HG02588 (cell line): Measurements from ENCODE around the gene UNC45B.
"Not testable (repeated sequence)": the region's sequence is repeated elsewhere in the genome, so short reads cannot be mapped to it uniquely, and the experiment has no call there.

Experiments
- ATAC-seq: cut with Tn5 transposase; IDR thresholded peaks from one replicate; pipeline ENCODE4 v1.9.1; 2021; ENCODE audit warnings: mild to moderate bottlenecking, moderate library complexity; ENCODE audit not compliant: unreplicated experiment

UNC45B gene

GRCh38 chr17:35138218-35138617 lies 9.4 kb upstream of the UNC45B start:
- ATAC-seq: no peak

DNA sequence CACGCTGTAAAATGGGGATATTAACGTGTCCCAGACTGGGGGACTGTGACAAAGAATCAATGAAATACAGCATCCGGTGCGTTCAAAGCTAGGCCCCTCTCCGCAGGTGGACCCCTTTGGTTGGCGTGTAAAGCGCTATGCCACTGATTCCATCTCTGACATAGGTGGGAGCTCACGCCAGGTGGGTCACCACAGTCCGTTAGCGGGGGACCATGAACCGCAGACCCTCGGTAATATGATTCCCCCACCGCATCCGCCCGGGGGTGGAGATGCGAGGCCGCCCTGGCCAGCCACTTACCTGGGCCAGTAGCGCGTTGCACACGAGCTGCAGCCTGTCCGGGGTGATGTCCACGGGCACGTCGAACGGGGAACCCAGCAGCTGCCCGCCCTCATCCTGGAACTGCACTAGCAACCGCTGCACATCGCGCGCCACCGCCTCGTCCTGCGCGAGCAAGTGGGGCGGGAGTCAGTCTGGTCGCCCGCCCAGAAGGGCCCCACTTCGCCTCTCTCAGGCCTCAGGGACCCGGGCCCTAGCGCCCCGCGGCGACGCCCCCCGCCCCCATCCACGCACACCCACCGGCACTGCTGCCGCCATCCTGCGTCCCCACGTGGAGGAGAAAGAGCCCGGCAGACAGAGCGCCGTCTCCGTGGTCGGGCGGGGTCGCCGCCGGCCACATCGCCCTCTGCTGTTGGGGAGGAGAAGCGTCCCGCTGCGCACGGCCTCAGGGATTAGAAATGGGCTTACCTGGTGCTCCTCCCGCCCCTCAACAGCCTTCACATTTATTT lies 5.7 kb upstream of the UNC45B start, which contains the start of gene NLE1:
NLE1 (minus strand) TSS at position 623 of the 786 bp plus-strand sequence; CDS start at position 595, 28 bp downstream.
- ATAC-seq: peak; percentile 78

DNA sequence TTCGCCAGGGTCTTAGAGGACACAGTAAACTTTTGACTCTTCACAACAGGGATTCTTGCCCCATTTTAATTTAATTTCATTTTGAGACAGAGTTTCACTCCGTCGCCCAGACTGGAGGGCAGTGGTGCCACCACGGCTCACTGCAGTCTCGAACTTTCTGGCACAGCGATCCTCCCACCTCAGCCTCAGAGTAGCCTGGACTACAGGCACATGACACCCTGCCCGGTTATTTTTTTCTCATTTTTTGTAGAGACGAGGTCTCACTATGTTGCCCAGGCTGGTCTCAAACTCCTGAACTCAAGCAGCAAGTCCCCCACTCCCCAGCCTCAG lies 5.2 kb upstream of the UNC45B start:
- no peak for ATAC-seq

DNA sequence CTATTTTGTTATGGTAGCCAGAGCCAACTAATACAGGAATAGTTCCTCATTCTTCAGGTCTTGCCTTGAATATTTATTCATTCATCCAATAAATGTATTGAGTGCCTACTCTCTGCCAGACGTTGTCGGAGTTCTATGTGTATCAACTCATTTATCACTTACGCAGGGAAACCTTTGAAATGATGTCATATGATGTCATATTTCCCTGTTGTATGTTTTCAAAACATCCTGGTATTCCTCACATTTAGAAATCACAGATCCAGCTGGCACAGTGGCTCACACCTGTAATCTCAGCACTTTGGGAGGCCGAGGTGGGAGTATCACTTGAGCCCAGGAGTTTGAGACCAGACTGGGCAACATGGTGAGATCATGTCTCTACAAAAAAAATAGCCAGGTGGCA lies 2.8 kb upstream of the UNC45B start:
- ATAC-seq: no peak

- ATAC-seq: no peak
These were observed 1.3 kb upstream of the UNC45B start for GRCh38 chr17:35146214-35146833.

- no peak for ATAC-seq
These were observed 527 bp downstream of the UNC45B start for GRCh38 chr17:35148144-35148543.

GRCh38 chr17:35149941-35150340 lies 2.3 kb downstream of the UNC45B start:
- no peak for ATAC-seq

GRCh38 chr17:35151080-35151479 lies 3.5 kb downstream of the UNC45B start:
- ATAC-seq: not testable (repeated sequence)

DNA sequence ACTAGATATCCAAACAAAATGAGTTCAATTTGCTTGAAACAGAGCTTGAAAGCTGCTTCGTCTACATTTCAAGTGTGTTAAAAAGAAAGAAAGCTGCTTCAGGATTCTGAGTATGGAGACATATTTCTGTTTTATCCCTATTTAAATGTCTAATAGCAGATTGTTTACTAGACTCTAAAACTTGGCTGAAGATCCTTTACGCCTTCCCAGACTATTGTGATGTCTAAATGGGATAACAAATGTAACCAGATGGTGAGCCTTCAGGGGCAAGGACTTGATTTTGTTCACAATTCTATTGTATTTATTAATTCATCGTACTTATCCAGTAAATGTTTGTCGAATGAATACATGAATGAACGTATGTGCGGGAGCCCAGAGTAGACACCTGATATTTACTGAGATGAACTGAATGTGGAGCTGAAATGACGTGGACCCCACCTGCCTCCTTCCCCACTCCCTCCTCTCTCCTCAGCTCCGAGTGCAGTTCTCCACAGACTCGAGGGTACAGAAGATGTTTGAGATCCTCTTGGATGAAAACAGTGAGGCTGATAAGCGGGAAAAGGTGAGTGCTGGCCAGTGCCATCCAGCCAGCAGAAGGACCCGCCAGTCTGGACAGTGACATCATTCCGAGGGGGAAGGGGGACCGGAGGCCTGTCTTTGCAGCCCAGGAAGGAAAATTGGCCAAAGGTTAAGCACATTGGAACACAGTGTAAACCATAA lies 5.0 kb downstream of the UNC45B start:
- no peak for ATAC-seq

DNA sequence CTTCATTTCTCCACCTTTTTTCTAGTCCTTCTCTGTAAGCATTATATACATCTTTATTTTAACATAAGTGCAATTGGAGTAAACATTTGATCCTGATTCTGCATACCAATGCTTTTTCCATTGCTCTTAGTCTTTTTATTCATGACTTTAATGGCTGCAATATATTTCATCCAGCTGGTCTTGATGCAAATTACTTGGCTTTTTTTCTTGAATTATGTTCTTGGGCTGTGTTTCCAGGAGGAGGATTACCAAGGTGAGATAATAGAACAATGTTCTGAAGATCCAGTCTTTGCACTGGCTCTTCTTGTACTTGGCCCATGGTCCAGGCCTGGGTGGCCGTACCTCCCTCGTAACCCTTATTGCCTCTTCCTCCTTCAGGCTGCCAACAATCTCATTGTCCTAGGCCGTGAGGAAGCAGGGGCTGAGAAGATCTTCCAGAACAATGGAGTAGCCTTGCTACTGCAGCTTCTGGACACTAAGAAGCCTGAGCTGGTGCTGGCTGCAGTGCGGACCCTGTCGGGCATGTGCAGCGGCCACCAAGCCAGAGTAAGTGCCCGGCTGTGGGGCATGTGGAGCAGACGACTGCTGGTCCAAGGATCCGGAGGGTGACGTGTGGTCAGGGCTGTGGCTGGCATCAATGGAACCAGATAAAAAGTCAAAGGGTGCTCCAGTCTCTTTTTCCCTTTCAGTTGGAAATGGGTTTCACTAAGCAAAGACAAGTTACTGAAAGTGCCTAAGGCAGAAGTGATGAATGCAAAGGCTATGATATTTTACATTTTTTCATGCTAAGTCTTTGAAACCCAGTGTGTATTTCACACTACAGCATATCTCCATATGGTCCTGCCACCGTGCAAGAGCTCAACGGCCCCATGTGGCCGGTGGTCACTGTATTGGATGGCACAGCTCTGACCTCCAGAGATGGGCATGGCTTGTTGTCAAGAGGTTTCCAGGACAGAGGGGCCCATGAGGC lies 6.9 kb downstream of the UNC45B start:
- ATAC-seq: no peak

DNA sequence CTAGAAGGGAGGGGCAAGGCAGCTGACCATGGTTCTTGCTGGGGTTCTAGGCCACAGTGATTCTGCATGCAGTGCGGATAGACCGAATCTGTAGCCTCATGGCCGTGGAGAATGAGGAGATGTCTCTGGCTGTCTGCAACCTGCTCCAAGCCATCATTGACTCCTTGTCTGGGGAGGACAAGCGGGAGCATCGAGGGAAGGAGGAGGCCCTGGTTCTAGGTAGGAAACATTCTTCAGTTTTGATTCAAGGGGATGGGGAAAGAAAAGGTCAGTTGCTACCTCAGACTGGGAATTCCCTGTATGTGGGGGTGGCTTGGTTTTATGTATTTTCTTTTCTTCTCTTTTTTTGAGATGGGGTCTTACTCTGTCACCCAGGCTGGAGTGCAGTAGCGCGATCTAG lies 7.6 kb downstream of the UNC45B start:
- no peak for ATAC-seq

DNA sequence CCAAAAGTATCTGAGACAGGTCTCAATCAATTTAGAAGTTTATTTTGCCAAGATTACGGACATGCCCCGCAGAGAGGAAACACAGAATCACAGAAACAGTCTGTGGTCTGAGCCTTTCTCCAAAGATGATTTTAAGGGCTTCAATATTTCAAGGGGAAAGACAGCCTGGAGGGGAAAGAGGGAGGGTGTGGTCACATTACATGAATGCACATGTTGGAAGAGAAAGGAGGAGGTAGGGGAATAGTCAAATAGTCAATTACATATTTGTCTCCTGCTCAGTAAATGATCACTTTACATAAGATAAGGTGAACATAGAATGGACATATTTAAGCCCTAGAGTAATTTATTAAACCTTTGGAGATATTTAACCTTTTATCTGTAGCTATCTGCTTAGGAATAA lies 12.3 kb downstream of the UNC45B start:
- no peak for ATAC-seq

DNA sequence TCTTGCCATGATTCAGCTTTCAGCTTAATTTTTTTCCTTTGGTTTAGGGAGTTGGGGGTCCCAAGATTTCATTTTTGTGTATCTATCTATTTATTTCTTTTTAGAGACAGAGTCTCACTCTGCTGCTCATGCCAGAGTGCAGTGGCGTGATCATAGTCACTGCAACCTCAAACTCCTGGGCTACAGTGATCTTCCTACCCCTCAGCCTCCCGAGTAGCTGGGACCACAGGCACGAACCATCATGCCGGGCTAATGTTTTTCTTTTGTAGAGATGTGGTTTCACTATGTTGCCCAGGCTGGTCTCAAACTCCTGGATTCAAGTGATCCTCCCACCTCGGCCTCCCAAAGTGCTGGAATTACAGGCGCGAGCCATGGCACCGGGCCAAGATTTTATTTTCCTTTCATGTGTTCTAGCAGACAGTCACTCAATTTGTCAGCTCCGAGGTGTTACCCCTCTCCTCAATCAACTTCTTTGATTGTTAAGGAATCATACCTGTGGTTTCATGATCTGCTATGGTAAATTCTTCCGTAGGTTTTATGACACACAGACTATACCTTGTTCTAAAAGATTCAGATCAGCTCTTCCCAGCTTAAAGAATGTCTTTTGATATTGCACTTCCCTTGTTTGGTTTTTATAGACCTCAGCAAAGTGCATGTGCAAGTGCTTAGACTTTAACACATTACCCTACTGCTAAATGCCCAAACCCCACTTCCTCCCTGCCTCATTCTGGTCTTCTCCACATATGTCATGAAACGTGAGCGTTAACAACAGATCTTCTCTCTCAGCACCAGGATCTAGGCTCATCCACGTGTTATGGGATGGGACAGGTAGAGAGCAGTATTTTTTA lies 13.0 kb downstream of the UNC45B start:
- no peak for ATAC-seq

DNA sequence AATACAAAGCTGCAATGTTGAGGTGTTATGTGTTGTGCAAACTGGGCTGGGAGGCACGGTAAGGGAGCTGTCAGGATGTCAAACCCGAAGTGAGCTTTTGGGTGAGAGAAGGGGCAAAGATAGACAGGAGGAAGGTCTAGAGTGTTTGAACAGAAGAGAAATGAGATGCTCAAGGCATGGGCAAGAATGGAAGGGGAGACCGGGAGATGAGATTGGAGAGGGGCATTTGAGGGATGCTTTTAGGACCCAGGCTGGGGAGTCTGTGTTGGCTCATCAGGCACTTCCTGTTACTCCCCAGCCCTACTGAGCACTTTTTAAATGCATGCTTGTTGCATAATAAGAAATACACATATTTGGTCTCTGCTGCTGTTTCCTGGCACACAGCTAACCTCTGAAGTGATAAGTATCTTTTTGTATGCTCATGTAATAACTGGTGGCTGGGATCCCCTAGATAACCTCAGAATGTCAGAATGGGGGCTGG lies 13.7 kb downstream of the UNC45B start:
- ATAC-seq: no peak

- ATAC-seq: no peak
These were observed 15.1 kb downstream of the UNC45B start for GRCh38 chr17:35162755-35163154.

DNA sequence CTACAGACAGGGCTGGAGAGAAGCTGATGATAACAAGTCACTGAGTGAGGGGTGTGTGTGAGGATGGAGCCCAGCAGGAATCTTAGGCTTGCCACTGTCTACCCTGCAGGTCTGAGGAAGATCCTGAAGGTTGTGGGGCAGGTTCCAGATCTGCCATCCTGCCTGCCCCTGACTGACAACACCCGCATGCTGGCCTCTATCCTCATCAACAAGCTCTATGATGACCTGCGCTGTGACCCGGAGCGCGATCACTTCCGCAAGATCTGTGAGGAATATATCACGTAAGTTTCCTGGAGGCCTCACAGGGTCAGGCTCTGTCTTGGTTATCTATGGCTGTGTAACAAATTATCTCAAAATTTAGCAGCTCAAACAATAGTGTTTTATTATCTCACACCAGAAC lies 16.3 kb downstream of the UNC45B start:
- ATAC-seq: no peak

DNA sequence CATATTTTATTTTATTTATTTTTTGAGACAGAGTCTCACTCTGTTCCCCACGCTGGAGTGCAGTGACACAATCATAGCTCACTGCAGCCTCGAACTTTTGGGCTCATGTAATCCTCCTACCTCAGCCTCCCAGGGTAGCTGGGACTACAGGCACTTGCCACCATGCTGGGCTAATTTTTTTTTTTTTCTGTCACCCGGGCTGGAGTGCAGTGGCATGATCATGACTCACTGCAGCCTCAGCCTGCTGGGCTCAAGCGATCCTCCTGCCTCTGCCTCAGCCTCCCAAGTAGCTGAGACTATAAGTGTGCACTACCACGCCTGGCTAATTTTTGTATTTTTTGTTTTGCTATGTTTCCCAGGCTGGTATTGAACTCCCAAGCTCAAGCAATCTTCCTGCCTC lies 17.1 kb downstream of the UNC45B start:
- no peak for ATAC-seq

- no peak for ATAC-seq
These were observed 18.9 kb downstream of the UNC45B start for GRCh38 chr17:35166526-35166925.

GRCh38 chr17:35167046-35167445 lies 19.4 kb downstream of the UNC45B start:
- no peak for ATAC-seq

- no peak for ATAC-seq
These were observed 20.0 kb downstream of the UNC45B start for GRCh38 chr17:35167666-35168065.
